H1 (cell line): Measurements from ENCODE around the gene TMPRSS11F. TPM values are rescaled to one million over a fixed set of nuclear protein-coding genes. Genes with fewer than 3 reads are reported as not detected.

Source experiments
- CTCF ChIA-PET: fragments of 300-600 bp; sonication (Branson Sonifier 250); formaldehyde crosslinking; loops from one replicate; lab custom pipeline; 2021; ENCODE audit not compliant: partially characterized antibody; lab: Charles Lee
- POLR2A ChIA-PET: fragments of 300-600 bp; sonication (Branson Sonifier 250); formaldehyde crosslinking; loops from one replicate; lab custom pipeline; 2021; ENCODE audit warnings: inconsistent platforms; ENCODE audit not compliant: partially characterized antibody; lab: Charles Lee
- DNase-seq, 2 experiments: peaks; one replicate each; pipeline versions ENCODE4 v3.0.0 to v3.0.0-alpha.2; 2010 to 2022; ENCODE audit warnings: low spot score in 2 of 2, low read depth in 1 of 2, mixed read lengths in 1 of 2
- FAIRE-seq: peaks from 2 replicates; lab custom pipeline; 2011; peaks lifted over from hg19 to GRCh38; lab: Jason Lieb, UNC
- H2AFZ ChIP-seq: 2 replicates; pipeline ENCODE4 v1.8.1; 2012; ENCODE audit warnings: low read length, inconsistent platforms
- H2AK5ac ChIP-seq: 2 replicates; pipeline ENCODE4 v1.6.1; 2013; ENCODE audit warnings: low read depth, low read length
- H2BK120ac ChIP-seq: replicated peaks from 2 replicates; pipeline ENCODE3; 2013; ENCODE audit warnings: low read depth, low read length, inconsistent platforms
- H2BK12ac ChIP-seq: 2 replicates; pipeline ENCODE4 v1.6.1; 2013; ENCODE audit warnings: low read depth, low read length
- H2BK15ac ChIP-seq: 2 replicates; pipeline ENCODE4 v1.6.1; 2013; ENCODE audit warnings: low read length
- H2BK20ac ChIP-seq: 2 replicates; pipeline ENCODE4 v1.6.1; 2013; ENCODE audit warnings: low read length
- H2BK5ac ChIP-seq: 2 replicates; pipeline ENCODE4 v1.6.1; 2013; ENCODE audit warnings: low read depth, low read length
- H3K14ac ChIP-seq: 2 replicates; pipeline ENCODE4 v1.6.1; 2013; ENCODE audit warnings: inconsistent platforms; ENCODE audit not compliant: insufficient read length
- H3K18ac ChIP-seq: 2 replicates; pipeline ENCODE4 v1.6.1; 2013; ENCODE audit warnings: low read length; ENCODE audit errors: extremely low read depth
- H3K23ac ChIP-seq: 2 replicates; pipeline ENCODE4 v1.6.1; 2013; ENCODE audit warnings: inconsistent platforms; ENCODE audit not compliant: insufficient read length
- H3K23me2 ChIP-seq: 2 replicates; pipeline ENCODE4 v1.6.1; 2013; ENCODE audit warnings: low read depth, low read length
- H3K27ac ChIP-seq: 2 replicates; pipeline ENCODE4 v1.6.1; 2011; ENCODE audit warnings: low read depth, low read length, inconsistent platforms
- H3K27me3 ChIP-seq, 4 experiments: replicated peaks in 1 of 4; 1 replicate in 1 of 4; 2 replicates in 3 of 4; pipeline versions ENCODE4 v1.6.1 to v1.8.1; 2011 to 2013; ENCODE audit warnings: low read length in 3 of 4, mild to moderate bottlenecking in 3 of 4, inconsistent platforms in 2 of 4, mixed read lengths in 2 of 4, moderate library complexity in 1 of 4; ENCODE audit not compliant: control insufficient read depth in 3 of 4, insufficient read depth in 3 of 4; ENCODE audit errors: extremely low read depth in 1 of 4
- H3K36me3 ChIP-seq, 4 experiments: 2 replicates each; pipeline versions ENCODE4 v1.6.1 to v1.8.1; 2011 to 2013; ENCODE audit warnings: mild to moderate bottlenecking in 4 of 4, low read length in 3 of 4, moderate library complexity in 2 of 4, control low read depth in 1 of 4, inconsistent platforms in 1 of 4; ENCODE audit not compliant: insufficient read depth in 4 of 4, control insufficient read depth in 2 of 4
- H3K4ac ChIP-seq: replicated peaks from 2 replicates; pipeline ENCODE3; 2013; ENCODE audit warnings: low read length, low read depth, mixed read lengths, inconsistent platforms; ENCODE audit not compliant: insufficient read length
- H3K4me1 ChIP-seq, 4 experiments: replicated peaks in 1 of 4; 1 replicate in 1 of 4; 2 replicates in 3 of 4; pipeline versions ENCODE4 v1.6.1 to v1.8.1; 2011 to 2013; ENCODE audit warnings: low read length in 3 of 4, inconsistent platforms in 2 of 4, mixed read lengths in 1 of 4; ENCODE audit not compliant: insufficient read depth in 4 of 4, control insufficient read depth in 3 of 4
- H3K4me2 ChIP-seq, 2 experiments: 2 replicates each; pipeline versions ENCODE4 v1.6.1 to v1.8.1; 2011 to 2013; ENCODE audit warnings: low read depth in 2 of 2, low read length in 2 of 2, control low read depth in 1 of 2, inconsistent platforms in 1 of 2, mild to moderate bottlenecking in 1 of 2; ENCODE audit not compliant: insufficient read depth in 1 of 2
- H3K4me3 ChIP-seq, 4 experiments: fragments of 200-600, 300-600 bp in 1 of 4; sonication (generic), shearing (Covaris generic), sonication (Bioruptor Twin) in 1 of 4; 2 replicates each; pipeline versions ENCODE4 v1.5.1 to v1.8.1; 2011 to 2016; ENCODE audit warnings: low read length in 4 of 4, low read depth in 3 of 4, control low read depth in 2 of 4, inconsistent platforms in 2 of 4, mild to moderate bottlenecking in 2 of 4, mixed read lengths in 1 of 4, moderate library complexity in 1 of 4; ENCODE audit not compliant: insufficient read depth in 2 of 4; ENCODE audit errors: extremely low read depth in 1 of 4
- H3K56ac ChIP-seq: replicated peaks from 2 replicates; pipeline ENCODE3; 2013; ENCODE audit warnings: low read depth, mild to moderate bottlenecking, mixed read lengths, low read length, inconsistent platforms; ENCODE audit not compliant: insufficient read length
- H3K79me1 ChIP-seq: 2 replicates; pipeline ENCODE4 v1.6.1; 2013; ENCODE audit warnings: low read depth, low read length, control low read depth
- H3K79me2 ChIP-seq, 2 experiments: 2 replicates each; pipeline versions ENCODE4 v1.6.1 to v1.8.1; 2012 to 2013; ENCODE audit warnings: low read length in 2 of 2, mild to moderate bottlenecking in 2 of 2, inconsistent platforms in 1 of 2; ENCODE audit not compliant: insufficient read depth in 2 of 2, control insufficient read depth in 1 of 2
- H3K9ac ChIP-seq, 4 experiments: replicated peaks in 1 of 4; 1 replicate in 1 of 4; 2 replicates in 3 of 4; pipeline versions ENCODE4 v1.6.1 to v1.8.1; 2011 to 2013; ENCODE audit warnings: low read depth in 3 of 4, low read length in 3 of 4, control low read depth in 2 of 4, mild to moderate bottlenecking in 2 of 4, moderate library complexity in 2 of 4, inconsistent platforms in 1 of 4; ENCODE audit errors: extremely low read depth in 1 of 4
- H3K9me3 ChIP-seq, 2 experiments: 2 replicates each; pipeline versions ENCODE4 v1.6.1 to v1.8.1; 2012 to 2013; ENCODE audit warnings: mild to moderate bottlenecking in 2 of 2, moderate library complexity in 2 of 2, control low read depth in 1 of 2, inconsistent platforms in 1 of 2, low read depth in 1 of 2, low read length in 1 of 2, mixed read lengths in 1 of 2; ENCODE audit not compliant: insufficient read depth in 2 of 2
- H4K20me1 ChIP-seq, 2 experiments: replicated peaks in 1 of 2; 2 replicates each; pipeline versions ENCODE3 to v1.8.1; 2011 to 2013; ENCODE audit warnings: inconsistent platforms in 2 of 2, low read length in 2 of 2, mild to moderate bottlenecking in 1 of 2; ENCODE audit not compliant: insufficient read depth in 2 of 2, control insufficient read depth in 1 of 2
- H4K5ac ChIP-seq: 2 replicates; pipeline ENCODE4 v1.6.1; 2013; ENCODE audit warnings: low read length, low read depth, mixed read lengths, inconsistent platforms; ENCODE audit not compliant: insufficient read length
- H4K8ac ChIP-seq: 2 replicates; pipeline ENCODE4 v1.8.0; 2013; ENCODE audit warnings: mild to moderate bottlenecking, moderate library complexity, low read length, inconsistent platforms; ENCODE audit not compliant: insufficient read depth; ENCODE audit errors: extremely low read depth
- H4K91ac ChIP-seq: replicated peaks from 2 replicates; pipeline ENCODE3; 2013; ENCODE audit warnings: low read length, mixed read lengths, inconsistent platforms; ENCODE audit not compliant: insufficient read length
- BACH1 ChIP-seq: IDR thresholded peaks from 2 replicates; pipeline ENCODE4 v1.6.1; 2012; ENCODE audit warnings: low read length, improper control_type of control experiment
- JUN ChIP-seq: IDR thresholded peaks from 2 replicates; pipeline ENCODE4 v1.6.1; 2011; ENCODE audit warnings: low read depth, mild to moderate bottlenecking, improper control_type of control experiment, low read length
- KDM1A ChIP-seq: fragments of 200-600, 300-600 bp; sonication (generic); IDR thresholded peaks from 2 replicates; pipeline ENCODE4 v1.7.1; 2016; ENCODE audit warnings: mild to moderate bottlenecking, low read length, borderline replicate concordance
- RXRA ChIP-seq: IDR thresholded peaks from 2 replicates; pipeline ENCODE4 v1.6.1; 2011; ENCODE audit warnings: low read depth, mild to moderate bottlenecking, low read length, moderate library complexity; ENCODE audit not compliant: insufficient read depth
- polyA plus RNA-seq, 7 experiments: library from polyadenylated mRNA; depleted of rRNA in 3 of 7; stranded (reverse) in 5 of 7; unstranded in 2 of 7; fragments of >200 nt in 5 of 7; fragments of 200-250 nt in 2 of 7; gene quantifications; 1 replicate in 5 of 7; 2 replicates in 1 of 7; 4 replicates in 1 of 7; pipeline versions ENCODE4 v1.2.1 to v1.2.3, GENCODE V29; 2011 to 2013; ENCODE audit warnings: missing spikeins in 2 of 7, mixed read lengths in 2 of 7
- total RNA-seq: library from RNA; stranded (reverse); fragmentation: NEBNext Ultra II Directional; extraction: Animal tissue kit (Norgen Biotek cat#: 25700); gene quantifications from 2 replicates; pipeline ENCODE4 v1.2.1, GENCODE V29; 2021

TMPRSS11F gene
- total and polyA plus RNA-seq, 2 of the 8 experiments (the other 6 are each of a cell fraction or from before 2014, with no cell fraction given), result not detected

- Histone ChIP-seq H2BK12ac (no peak overlapping the region), H4K91ac (no peak overlapping the region), H3K27ac (no peak overlapping the region), H3K79me1 (no peaks in the 10 kb centered on the region), H2AK5ac (no peak overlapping the region), H2BK20ac (no peak overlapping the region), H3K23me2 (no peaks in the 10 kb centered on the region), H2BK5ac (no peak overlapping the region), H4K5ac (no peak overlapping the region), H3K23ac (no peak overlapping the region), H2AFZ (no peak overlapping the region), H3K4ac (no peak overlapping the region), H3K18ac (no peak overlapping the region), H4K8ac (no peak overlapping the region), H3K4me3 (no peak overlapping the region), H3K14ac (no peak overlapping the region), H3K27me3 (peaks cover 0 to 2% (median 0%) of the 10 kb centered on the region in 4 experiments; a peak in 1 of 7 replicates), H3K9ac (no peak overlapping the region), H3K4me2 (no peak overlapping the region), H4K20me1 (no peaks in the 10 kb centered on the region), H3K4me1 (peaks cover 0 to 4% (median 2%) of the 10 kb centered on the region in 4 experiments; a peak in 3 of 7 replicates), H2BK15ac (no peak overlapping the region), H3K56ac (no peak overlapping the region), H2BK120ac (no peak overlapping the region), H3K36me3 (no peaks in the 10 kb centered on the region), H3K9me3 (no peaks in the 10 kb centered on the region), H3K79me2 (no peaks in the 10 kb centered on the region)
- POLR2A ChIA-PET, result no interaction called here
- no peak for TF ChIP-seq JUN
- no peak for TF ChIP-seq BACH1
- TF ChIP-seq RXRA, result no peak
- TF ChIP-seq KDM1A, result no peak
- CTCF ChIA-PET, result interaction anchor here (1.7 to 6.5 kb wide), 3 partner anchors 9 to 159 kb away, joined by 6 to 43 read pairs (median 9); no protein-coding TSS in a partner anchor
- DNase-seq (no peak), FAIRE-seq (no peak)
These were observed 52.4 kb downstream of the TMPRSS11F start for GRCh38 chr4:68077301-68077700.
